Endothelial cell of umbilical vein (primary cell): Measurements from ENCODE around the gene BCCIP.

Experiments used
- JUN ChIP-seq: IDR thresholded peaks from 2 replicates; pipeline ENCODE4 v1.6.1; 2011; ENCODE audit warnings: borderline replicate concordance, low read depth; ENCODE audit not compliant: insufficient read length, insufficient read depth
- POLR2A ChIP-seq: IDR thresholded peaks from 2 replicates; pipeline ENCODE4 v1.6.1; 2012; ENCODE audit warnings: low read depth, mild to moderate bottlenecking, control low read depth, low read length
- POLR2AphosphoS5 ChIP-seq: IDR thresholded peaks from 2 replicates; pipeline ENCODE4 v1.6.1; 2012; ENCODE audit warnings: low read depth, mild to moderate bottlenecking, control low read depth, low read length, moderate library complexity; ENCODE audit not compliant: insufficient read depth
- TF ChIP-seq, protein P1 (sequence below), 2 donors: IDR thresholded peaks; 1 replicate in 1 of 2; 2 replicates in 1 of 2; pipeline ENCODE4 v1.5.1; 2011; ENCODE audit warnings: low read length in 2 of 2, mild to moderate bottlenecking in 2 of 2, moderate library complexity in 2 of 2, control low read depth in 1 of 2, inconsistent platforms in 1 of 2, low read depth in 1 of 2; ENCODE audit not compliant: insufficient read depth in 1 of 2; ENCODE audit errors: extremely low read depth in 1 of 2
- TF ChIP-seq, protein P2 (sequence below): IDR thresholded peaks from 2 replicates; pipeline ENCODE4 v1.6.1; 2011; ENCODE audit not compliant: insufficient read depth, insufficient read length

DNA sequence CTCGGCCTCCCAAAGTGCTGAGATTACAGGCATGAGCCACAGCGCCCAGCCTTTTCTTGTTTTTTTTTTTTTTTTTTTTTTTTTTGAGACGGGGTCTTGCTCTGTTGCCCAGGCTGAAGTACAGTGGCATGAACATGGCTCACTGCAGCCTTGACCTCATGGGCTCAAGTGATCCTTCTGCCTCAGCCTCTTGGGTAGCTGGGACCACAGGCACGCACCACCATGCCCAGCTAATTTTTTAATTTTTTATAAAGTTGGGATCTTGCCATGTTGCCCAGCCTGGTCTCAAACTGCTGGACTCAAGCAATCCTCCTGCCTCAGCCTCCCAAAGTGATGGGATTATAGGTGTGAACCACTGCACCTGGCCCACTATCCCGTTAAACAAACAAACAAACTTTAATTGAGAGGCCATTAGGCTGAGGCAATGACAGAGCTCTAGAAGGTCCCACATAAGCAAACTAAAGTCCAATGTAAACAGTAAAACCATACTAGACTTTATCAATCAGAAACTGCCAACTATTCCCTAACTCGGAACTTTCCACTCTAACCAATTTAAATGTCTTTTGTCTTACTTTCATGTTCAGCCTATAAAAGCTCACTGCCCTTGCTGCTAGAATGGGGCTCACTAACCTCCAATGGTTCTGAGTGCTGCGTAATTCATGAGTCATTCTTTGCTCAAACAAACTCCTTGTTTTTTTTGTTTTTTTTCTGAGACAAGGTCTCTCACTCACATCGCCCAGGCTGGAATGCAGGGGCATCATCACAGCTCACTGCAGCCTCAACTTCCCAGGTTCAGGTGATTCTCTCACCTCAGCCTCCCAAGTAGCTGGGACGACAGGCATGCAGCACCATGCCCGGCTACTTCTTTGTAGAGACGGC is 55.9 kb downstream of the BCCIP start:
- TF ChIP-seq, protein P1, sequence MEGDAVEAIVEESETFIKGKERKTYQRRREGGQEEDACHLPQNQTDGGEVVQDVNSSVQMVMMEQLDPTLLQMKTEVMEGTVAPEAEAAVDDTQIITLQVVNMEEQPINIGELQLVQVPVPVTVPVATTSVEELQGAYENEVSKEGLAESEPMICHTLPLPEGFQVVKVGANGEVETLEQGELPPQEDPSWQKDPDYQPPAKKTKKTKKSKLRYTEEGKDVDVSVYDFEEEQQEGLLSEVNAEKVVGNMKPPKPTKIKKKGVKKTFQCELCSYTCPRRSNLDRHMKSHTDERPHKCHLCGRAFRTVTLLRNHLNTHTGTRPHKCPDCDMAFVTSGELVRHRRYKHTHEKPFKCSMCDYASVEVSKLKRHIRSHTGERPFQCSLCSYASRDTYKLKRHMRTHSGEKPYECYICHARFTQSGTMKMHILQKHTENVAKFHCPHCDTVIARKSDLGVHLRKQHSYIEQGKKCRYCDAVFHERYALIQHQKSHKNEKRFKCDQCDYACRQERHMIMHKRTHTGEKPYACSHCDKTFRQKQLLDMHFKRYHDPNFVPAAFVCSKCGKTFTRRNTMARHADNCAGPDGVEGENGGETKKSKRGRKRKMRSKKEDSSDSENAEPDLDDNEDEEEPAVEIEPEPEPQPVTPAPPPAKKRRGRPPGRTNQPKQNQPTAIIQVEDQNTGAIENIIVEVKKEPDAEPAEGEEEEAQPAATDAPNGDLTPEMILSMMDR (IDR thresholded peaks at IDR 0.05; ENCODE audit: extremely low read depth in 1 of 2, insufficient read depth in 1 of 2, low read depth in 1 of 2, low read length in 2 of 2) = no peak
- TF ChIP-seq POLR2A = no peak
- TF ChIP-seq POLR2AphosphoS5 = no peak
- TF ChIP-seq, protein P2, sequence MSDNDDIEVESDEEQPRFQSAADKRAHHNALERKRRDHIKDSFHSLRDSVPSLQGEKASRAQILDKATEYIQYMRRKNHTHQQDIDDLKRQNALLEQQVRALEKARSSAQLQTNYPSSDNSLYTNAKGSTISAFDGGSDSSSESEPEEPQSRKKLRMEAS = no peak
- TF ChIP-seq JUN = peak; percentile 63
